ENCODE data around the gene POLL.

POLL gene

DNA sequence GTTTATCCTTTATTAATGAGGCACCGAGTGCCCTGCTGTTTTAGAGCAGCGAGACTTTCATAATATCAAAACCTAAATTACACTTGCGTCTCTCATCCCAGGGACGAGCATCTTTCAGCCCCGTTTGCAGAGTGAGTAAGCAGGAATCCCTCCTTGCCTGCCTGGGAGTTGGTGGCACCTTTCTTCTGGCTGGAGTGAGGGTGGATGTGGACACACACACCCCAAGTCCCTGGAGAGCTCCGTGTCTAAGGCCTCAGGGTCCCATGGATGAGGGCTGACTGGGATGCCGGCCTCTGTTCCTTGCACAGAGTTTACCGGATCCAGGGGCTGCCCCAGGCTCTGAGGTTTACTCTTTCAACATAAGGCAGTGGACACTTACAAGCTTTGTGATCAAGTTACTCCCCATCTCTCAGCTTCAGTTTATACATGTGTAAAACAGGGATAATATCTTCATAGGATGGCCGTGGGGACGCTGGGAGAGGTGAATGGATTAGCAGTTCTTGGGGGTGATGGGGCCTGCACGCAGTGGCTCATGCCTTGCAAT is 24.5 kb downstream of the POLL start:
- Histone ChIP-seq H3K27ac (no peak overlapping the region), H3K4me3 (no peak overlapping the region)

GRCh38 chr10:101563007-101563406 is 25.1 kb downstream of the POLL start:
- Histone ChIP-seq H3K4me3 (no peak overlapping the region), H3K27ac (no peak overlapping the region)

DNA sequence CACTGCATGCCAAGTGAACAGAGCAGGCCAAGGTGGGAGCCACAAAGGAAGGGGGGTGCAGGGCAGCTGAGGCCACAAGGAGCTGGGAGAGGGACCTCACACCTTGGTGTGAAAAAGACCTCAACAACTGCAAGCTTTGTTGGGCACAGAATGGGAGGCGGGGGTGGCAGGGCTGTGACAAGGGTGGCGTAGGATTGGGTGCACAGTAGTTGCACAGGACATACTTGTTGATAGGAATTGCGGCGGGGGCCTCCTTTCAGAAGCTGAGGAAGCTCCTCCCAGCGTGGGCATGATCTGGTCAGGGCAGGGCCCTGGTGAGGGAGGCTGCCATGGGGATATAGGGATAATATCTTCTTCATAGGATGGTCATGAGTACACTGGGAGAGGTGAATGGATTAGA is 25.8 kb downstream of the POLL start:
- Histone ChIP-seq H3K27ac (no peak overlapping the region), H3K4me3 (no peak overlapping the region)

GRCh38 chr10:101561068-101561915 is 26.8 kb downstream of the POLL start:
- H3K4me3 ChIP-seq = no peak overlapping the region
- no peak overlapping the region for H3K27ac ChIP-seq

DNA sequence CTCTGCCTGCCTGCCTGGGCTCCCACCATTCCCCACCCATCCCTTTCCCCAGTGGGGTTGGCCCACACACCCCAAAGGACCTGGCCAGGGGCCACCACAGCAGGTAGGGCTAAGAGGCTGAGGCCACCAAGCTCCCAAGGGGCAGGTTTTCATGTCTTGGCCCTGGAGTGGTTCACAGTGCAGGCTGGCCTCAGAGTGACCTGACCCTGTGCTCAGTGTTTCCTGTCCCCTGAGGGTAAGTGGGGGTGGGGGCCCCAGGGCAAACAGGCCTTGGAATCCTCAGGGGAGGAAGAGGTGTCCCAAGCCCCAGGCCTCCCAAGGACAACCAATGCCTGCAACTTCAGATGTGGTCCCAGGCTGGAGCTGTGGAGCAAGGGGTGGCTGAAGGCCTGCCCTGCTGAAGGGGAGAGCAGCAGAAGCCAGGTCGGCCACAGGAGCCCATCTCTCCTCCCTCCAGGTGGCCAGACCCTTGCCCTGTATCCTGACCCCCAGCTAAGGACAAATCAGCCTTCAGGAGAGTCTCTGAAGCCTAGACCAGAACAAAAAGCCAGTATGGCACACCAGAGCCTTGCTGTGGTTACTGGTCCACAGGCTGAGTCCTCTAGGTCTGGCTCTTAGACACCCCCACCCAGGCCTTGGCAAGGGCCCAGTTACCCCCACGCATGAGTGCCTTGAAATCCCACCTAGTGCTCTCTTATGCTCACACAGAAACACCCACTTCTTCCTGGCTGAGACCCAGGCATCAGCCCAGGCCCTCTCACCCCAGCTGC is 27.6 kb downstream of the POLL start:
- H3K4me3 ChIP-seq = no peak overlapping the region
- no peak overlapping the region for H3K27ac ChIP-seq

DNA sequence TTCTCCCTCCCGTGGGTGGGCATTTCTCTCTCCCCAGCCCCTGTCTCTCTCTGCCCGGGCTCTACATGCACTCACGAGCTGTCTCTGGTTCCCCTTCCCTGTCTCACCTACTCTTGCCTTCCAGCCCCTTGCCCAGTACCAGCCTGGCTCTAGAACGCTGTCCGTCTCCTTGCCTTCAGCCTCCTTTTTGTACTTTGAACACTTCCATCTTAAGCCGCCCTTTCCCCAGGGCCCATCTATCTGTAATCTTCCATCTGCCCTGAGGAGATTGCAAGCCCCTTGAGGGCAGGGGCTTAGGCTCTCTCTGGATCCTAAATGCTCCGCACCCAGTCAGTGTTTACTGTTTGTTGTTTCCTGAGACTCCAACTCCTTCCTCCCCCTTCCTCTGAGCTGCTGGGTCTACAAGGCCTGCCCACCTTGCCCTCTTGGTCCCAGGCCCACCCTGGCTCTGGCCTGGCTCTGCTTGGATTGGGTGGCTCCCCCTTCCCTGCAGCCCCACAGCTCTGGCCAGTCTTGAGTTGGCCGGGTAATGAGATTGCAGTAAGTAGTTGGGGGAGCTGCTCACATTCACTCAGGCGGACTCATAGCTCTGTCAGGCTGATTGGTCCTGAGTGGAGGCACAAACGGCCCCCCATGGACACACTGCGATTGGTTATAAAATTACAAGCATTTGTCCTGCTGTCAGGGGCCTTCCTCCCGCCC is 28.3 kb downstream of the POLL start:
- Histone ChIP-seq H3K4me3 (no peak overlapping the region), H3K27ac (no peak overlapping the region)

GRCh38 chr10:101558671-101559595 is 29.1 kb downstream of the POLL start:
- Histone ChIP-seq H3K4me3 (no peak overlapping the region), H3K27ac (peak overlapping the region in 2 of 21 experiments; percentile 14 to 20)

DNA sequence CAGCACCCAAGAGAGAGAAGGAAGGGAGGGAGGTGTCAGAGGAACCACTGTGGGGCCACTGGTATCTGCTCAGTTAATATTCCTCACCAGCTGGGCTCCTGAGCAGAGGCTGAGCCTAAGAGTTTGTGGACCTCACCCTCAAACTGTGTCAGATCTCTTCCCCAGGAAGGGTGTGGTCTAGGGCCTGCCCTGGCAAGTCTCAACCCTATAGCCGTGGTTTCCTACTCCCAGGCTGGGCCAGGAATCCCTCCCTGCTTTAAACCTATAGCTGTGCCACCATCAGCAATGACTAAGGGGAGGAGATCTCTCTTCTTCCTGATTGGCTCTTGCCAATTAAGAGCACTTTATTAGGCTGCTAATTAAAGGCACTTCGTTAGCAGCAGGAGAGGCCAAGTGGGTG is 29.9 kb downstream of the POLL start:
- peak overlapping the region in 2 of 21 experiments; percentile 14 to 20 for H3K27ac ChIP-seq
- H3K4me3 ChIP-seq = no peak overlapping the region

DNA sequence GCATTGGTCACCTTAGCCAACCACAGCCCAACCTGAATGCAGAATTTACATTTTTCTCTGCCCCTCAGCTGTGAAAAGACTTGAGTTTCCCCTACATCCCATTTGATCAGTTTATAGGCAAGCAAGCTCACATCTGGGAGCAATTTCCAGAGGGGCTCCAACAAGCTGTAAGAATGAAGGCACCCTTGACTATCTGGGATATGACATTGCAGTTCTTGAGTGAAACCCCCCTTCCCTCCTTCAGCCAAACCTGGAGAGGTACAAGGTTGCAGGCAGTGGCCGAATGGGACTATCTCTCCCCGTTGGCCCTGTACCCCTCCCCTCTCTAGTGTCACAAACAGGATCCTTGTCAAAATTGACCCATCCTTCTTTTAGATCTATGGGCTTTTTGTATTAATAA is 30.5 kb downstream of the POLL start:
- no peak overlapping the region for H3K4me3 ChIP-seq

GRCh38 chr10:101552442-101552841 is 35.6 kb downstream of the POLL start:
- no peak overlapping the region for H3K4me3 ChIP-seq
- H3K27ac ChIP-seq = no peak overlapping the region

More for the DNA sequence above, 30.5 kb downstream of the POLL start:
- H3K27ac ChIP-seq = no peak overlapping the region

DNA sequence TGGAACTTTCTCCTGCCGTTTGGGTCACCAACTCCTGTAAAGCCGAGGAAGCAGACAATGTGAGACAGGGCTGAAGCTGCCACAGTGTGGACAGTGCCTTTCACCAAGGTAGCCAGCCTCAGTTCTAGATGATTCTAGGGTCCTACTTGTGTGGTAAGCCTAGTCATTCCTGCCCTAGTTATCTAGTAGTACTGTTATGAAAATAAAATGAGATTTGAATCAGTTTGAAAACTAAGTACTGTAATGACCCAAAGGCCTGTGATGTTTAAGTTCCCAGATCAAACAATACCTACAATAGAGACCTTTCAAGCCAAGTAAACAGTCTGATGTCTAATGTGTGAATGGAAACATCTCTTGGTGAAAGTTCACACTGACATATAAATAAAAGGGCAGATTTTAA is 37.1 kb downstream of the POLL start:
- H3K27ac ChIP-seq = no peak overlapping the region
- H3K4me3 ChIP-seq = no peak overlapping the region

DNA sequence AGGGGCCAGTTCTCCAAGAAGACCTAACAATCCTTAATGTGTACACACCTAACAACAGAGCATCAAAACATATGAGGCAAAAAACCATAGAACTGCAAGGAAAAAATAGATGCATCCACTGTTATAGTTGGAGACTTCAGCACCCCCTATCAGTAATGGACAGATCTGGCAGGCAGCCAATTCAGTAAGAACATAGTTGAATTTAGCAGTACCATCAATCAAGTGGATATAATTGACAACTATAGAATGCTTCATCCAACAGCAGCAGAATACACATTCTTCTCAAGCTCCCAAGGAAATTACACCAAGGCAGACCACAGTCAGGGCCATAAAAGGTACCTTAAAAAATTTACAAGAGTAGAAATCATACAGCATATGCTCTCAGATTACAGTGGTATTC is 42.2 kb downstream of the POLL start:
- H3K4me3 ChIP-seq = no peak overlapping the region
- no peak overlapping the region for H3K27ac ChIP-seq

- Histone ChIP-seq H3K4me3 (no peak overlapping the region), H3K27ac (no peak overlapping the region)
Measured at GRCh38 chr10:101538446-101538845, 49.6 kb downstream of the POLL start.

- Histone ChIP-seq H3K27ac (no peak overlapping the region), H3K4me3 (no peak overlapping the region)
Measured at GRCh38 chr10:101536800-101537199, 51.3 kb downstream of the POLL start.

DNA sequence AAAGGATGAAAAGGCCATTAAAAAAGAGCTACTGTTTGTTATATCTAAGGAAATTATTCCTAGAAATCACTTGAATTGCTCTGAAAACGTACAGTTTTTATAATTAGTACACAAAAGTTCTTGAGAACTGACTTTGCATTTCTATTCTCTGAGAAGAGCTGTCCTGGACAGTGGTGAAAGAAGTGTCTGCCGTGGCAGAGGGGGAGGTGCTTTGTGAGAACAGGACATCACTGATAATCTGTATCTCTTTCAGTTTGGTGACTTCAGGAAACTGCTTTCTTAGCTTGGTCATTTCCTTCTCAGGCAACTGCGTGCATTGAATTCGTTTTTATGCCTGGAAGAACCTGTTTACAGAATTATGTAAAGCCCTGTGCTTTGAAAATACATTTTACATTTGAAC is 52.1 kb downstream of the POLL start:
- H3K4me3 ChIP-seq = no peak overlapping the region
- no peak overlapping the region for H3K27ac ChIP-seq

- Histone ChIP-seq H3K27ac (no peak overlapping the region), H3K4me3 (no peak overlapping the region)
Measured at GRCh38 chr10:101529725-101530553, 58.1 kb downstream of the POLL start.

DNA sequence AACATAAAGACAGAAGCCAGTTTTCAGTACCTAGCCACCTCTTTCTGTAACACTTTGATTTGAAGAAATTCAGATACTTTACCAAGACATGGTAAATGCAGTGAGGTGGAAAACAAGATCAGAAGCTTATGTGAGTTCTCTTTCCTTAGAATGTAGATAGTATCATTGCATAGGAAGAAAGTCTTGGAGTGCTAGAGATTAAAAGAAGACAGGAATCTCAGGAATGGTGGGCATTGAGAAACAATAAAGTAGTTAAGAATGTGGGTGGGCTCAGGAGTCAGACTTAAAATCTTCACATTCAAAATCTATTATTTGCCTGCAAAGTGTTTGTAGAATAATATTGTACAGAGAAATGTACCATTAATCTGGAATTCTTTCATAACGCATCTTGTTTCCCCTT is 58.9 kb downstream of the POLL start:
- no peak overlapping the region for H3K27ac ChIP-seq

More for the DNA sequence above, 58.9 kb downstream of the POLL start:
- no peak overlapping the region for H3K4me3 ChIP-seq
